AG08396 (cell line): Measurements from ENCODE around the gene KCNJ1.

ENCODE experiments used
- DNase-seq: peaks from one replicate; pipeline ENCODE4 v3.0.0; 2012; ENCODE audit warnings: low spot score, mixed read lengths

The KCNJ1 gene

GRCh38 chr11:128823753-128824152 is 43.3 kb downstream of the KCNJ1 start:
- no peak for DNase-seq

- DNase-seq = no peak
Measured at GRCh38 chr11:128822130-128822529, 45.0 kb downstream of the KCNJ1 start.

- no peak for DNase-seq
Measured at GRCh38 chr11:128821556-128821955, 45.5 kb downstream of the KCNJ1 start.

- no peak for DNase-seq
Measured at GRCh38 chr11:128819198-128819597, 47.9 kb downstream of the KCNJ1 start.

GRCh38 chr11:128814856-128815705 is 52.0 kb downstream of the KCNJ1 start:
- DNase-seq = peak; percentile 53

- DNase-seq = no peak
Measured at GRCh38 chr11:128813729-128814128, 53.4 kb downstream of the KCNJ1 start.

- no peak for DNase-seq
Measured at GRCh38 chr11:128810784-128811514, 56.1 kb downstream of the KCNJ1 start.

GRCh38 chr11:128809128-128809527 is 58.0 kb downstream of the KCNJ1 start:
- DNase-seq = no peak

- DNase-seq = no peak
Measured at GRCh38 chr11:128807909-128808308, 59.2 kb downstream of the KCNJ1 start.

- no peak for DNase-seq
Measured at GRCh38 chr11:128806506-128807261, 60.4 kb downstream of the KCNJ1 start.

GRCh38 chr11:128804481-128804880 is 62.6 kb downstream of the KCNJ1 start:
- no peak for DNase-seq

- DNase-seq = no peak
Measured at GRCh38 chr11:128803449-128804245, 63.4 kb downstream of the KCNJ1 start.

GRCh38 chr11:128803011-128803410 is 64.1 kb downstream of the KCNJ1 start:
- DNase-seq = no peak

- peak; percentile 40 for DNase-seq
Measured at GRCh38 chr11:128802358-128802981, 64.6 kb downstream of the KCNJ1 start.

GRCh38 chr11:128800871-128801417 is 66.2 kb downstream of the KCNJ1 start:
- DNase-seq = no peak

- DNase-seq = no peak
Measured at GRCh38 chr11:128796270-128796669, 70.8 kb downstream of the KCNJ1 start.

GRCh38 chr11:128790196-128790595 is 76.9 kb downstream of the KCNJ1 start:
- no peak for DNase-seq

GRCh38 chr11:128789497-128790150 is 77.5 kb downstream of the KCNJ1 start:
- DNase-seq = no peak
